Lung (tissue), 12 donors: ENCODE measurements around the gene VWCE. TPM values are rescaled to one million over a fixed set of nuclear protein-coding genes. Genes with fewer than 3 reads are reported as not detected.

Experiments
- ATAC-seq: fragments of 200-7000 bp; cut with Tn5 transposase; one replicate; pipeline ENCODE4 v1.9.1; 2020; ENCODE audit warnings: moderate number of reproducible peaks; ENCODE audit not compliant: insufficient read depth, low FRiP score
- DNase-seq, 3 donors: peaks; one replicate each; pipeline ENCODE4 v3.0.0-alpha.2; 2013 to 2017
- H3K27ac ChIP-seq, 2 donors: one replicate each; pipeline ENCODE4 v1.5.1; 2013; ENCODE audit warnings: mild to moderate bottlenecking in 2 of 2, moderate library complexity in 2 of 2, control low read depth in 1 of 2, inconsistent platforms in 1 of 2, low read depth in 1 of 2, low read length in 1 of 2
- H3K27me3 ChIP-seq, 3 donors: one replicate each; pipeline ENCODE4 v1.5.1; 2013; ENCODE audit warnings: low read length in 2 of 3; ENCODE audit not compliant: control insufficient read depth in 3 of 3, insufficient read depth in 3 of 3
- H3K36me3 ChIP-seq, 4 donors: one replicate each; pipeline ENCODE4 v1.5.1; 2013; ENCODE audit warnings: low read length in 4 of 4, mild to moderate bottlenecking in 1 of 4, moderate library complexity in 1 of 4; ENCODE audit not compliant: control insufficient read depth in 4 of 4, insufficient read depth in 4 of 4
- H3K4me1 ChIP-seq, 5 donors: one replicate each; pipeline ENCODE4 v1.5.1; 2013; ENCODE audit warnings: low read length in 5 of 5, mild to moderate bottlenecking in 2 of 5, moderate library complexity in 1 of 5; ENCODE audit not compliant: control insufficient read depth in 5 of 5, insufficient read depth in 5 of 5
- H3K4me3 ChIP-seq: one replicate; pipeline ENCODE4 v1.5.1; 2013; ENCODE audit warnings: mild to moderate bottlenecking, control low read depth, moderate library complexity
- H3K9ac ChIP-seq, 2 donors: one replicate each; pipeline ENCODE4 v1.5.1; 2013; ENCODE audit warnings: low read length in 2 of 2, control low read depth in 1 of 2; ENCODE audit not compliant: insufficient read depth in 1 of 2
- H3K9me3 ChIP-seq, 4 donors: one replicate each; pipeline ENCODE4 v1.5.1; 2013; ENCODE audit warnings: low read length in 3 of 4, mild to moderate bottlenecking in 1 of 4, moderate library complexity in 1 of 4; ENCODE audit not compliant: control insufficient read depth in 4 of 4, insufficient read depth in 3 of 4
- WGBS, 2 donors: extraction: QIAGEN DNeasy Blood & Tissue Kit; methylation state at CpG; one replicate each; pipeline ENCODE4 v1.1.7; 2013; 5-methylcytosine and 5-hydroxymethylcytosine counted together
- polyA plus RNA-seq, 2 donors: library from polyadenylated mRNA; stranded (reverse); fragments of 200-250 nt; gene quantifications; one replicate each; pipeline ENCODE4 v1.2.1, GENCODE V29; 2013
- total RNA-seq, 2 donors: library from RNA; depleted of rRNA in 1 of 2; stranded (reverse); fragments of >200 nt in 1 of 2; gene quantifications; one replicate each; pipeline ENCODE4 v1.2.1, GENCODE V29; 2014 to 2021
- TF ChIP-seq, protein P1 (sequence below): IDR thresholded peaks from 2 replicates; pipeline ENCODE4 v1.5.1; 2012; ENCODE audit warnings: mild to moderate bottlenecking; ENCODE audit errors: control extremely low read depth, extremely low read depth
- donor health status: control.
- donor health status: control.
- donor health status: Bipolar disorder and iron deficiency.
- donor health status: healthy.
- donor health status: DM: yes; HTN: yes; CAD: no.

VWCE gene
- total and polyA plus RNA-seq, 4 donors: 0.13 to 1.2 (median 0.60) TPM

DNA sequence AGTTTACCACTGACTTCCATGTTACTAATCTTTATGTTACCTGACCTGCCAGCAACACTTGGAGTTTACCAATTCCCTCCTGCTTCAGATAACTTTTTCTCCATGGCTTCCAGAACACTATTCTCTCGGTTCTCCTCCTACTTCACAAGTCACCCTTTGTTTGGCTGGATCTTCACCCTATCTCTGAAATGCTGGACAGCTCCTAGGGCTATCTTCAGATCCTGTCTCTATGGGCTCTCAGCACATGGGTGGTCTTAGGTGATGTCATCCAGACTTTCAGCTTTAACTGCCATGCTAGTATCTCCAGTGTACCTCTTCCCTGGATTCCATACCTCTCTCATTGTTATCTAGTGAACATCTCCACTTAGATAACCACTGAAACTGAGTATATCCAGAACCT lies 12.2 kb upstream of the VWCE start:
- WGBS, 2 donors: 81 to 93% methylated on average over 1 of the region's 1 CpG
- Histone ChIP-seq H3K9ac (no peak overlapping the region), H3K27me3 (no peaks in the 10 kb centered on the region), H3K4me1 (no peaks in the 10 kb centered on the region), H3K27ac (no peak overlapping the region), H3K4me3 (no peak overlapping the region), H3K36me3 (peaks cover 69 to 79% (median 75%) of the 10 kb centered on the region in 4 donors), H3K9me3 (no peaks in the 10 kb centered on the region)
- ATAC-seq (no peak), DNase-seq (no peak)
- TF ChIP-seq, protein P1, sequence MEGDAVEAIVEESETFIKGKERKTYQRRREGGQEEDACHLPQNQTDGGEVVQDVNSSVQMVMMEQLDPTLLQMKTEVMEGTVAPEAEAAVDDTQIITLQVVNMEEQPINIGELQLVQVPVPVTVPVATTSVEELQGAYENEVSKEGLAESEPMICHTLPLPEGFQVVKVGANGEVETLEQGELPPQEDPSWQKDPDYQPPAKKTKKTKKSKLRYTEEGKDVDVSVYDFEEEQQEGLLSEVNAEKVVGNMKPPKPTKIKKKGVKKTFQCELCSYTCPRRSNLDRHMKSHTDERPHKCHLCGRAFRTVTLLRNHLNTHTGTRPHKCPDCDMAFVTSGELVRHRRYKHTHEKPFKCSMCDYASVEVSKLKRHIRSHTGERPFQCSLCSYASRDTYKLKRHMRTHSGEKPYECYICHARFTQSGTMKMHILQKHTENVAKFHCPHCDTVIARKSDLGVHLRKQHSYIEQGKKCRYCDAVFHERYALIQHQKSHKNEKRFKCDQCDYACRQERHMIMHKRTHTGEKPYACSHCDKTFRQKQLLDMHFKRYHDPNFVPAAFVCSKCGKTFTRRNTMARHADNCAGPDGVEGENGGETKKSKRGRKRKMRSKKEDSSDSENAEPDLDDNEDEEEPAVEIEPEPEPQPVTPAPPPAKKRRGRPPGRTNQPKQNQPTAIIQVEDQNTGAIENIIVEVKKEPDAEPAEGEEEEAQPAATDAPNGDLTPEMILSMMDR: no peak

DNA sequence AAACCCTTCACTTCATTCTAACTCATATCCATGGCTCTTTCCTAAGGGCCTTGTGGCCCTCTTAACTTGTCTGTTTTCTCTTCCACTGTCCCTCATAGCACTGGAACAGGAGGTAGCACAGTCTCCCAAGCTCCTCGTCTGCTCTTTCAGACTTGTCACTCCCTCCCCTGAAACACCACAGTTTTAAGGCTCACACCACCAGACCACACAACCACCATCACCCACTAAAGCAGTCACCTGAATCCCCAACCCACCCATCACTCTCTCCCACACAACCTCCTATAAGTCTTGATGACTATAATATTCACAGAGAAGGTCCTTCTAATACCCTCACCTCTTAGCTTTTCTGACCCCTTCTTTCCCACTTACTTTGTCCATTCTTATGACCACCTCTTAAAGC lies 11.1 kb upstream of the VWCE start:
- no peak overlapping the region for H3K4me3 ChIP-seq
- no peak overlapping the region for H3K9ac ChIP-seq
- no peak overlapping the region for H3K27ac ChIP-seq
- ATAC-seq (no peak), DNase-seq (no peak)
- no peaks in the 10 kb centered on the region for H3K9me3 ChIP-seq
- TF ChIP-seq, protein P1: no peak
- no peaks in the 10 kb centered on the region for H3K4me1 ChIP-seq
- 89 to 94% methylated on average over 1 of the region's 1 CpG for WGBS, 2 donors
- no peaks in the 10 kb centered on the region for H3K27me3 ChIP-seq
- H3K36me3 ChIP-seq: peaks cover 65 to 79% (median 73%) of the 10 kb centered on the region in 4 donors

DNA sequence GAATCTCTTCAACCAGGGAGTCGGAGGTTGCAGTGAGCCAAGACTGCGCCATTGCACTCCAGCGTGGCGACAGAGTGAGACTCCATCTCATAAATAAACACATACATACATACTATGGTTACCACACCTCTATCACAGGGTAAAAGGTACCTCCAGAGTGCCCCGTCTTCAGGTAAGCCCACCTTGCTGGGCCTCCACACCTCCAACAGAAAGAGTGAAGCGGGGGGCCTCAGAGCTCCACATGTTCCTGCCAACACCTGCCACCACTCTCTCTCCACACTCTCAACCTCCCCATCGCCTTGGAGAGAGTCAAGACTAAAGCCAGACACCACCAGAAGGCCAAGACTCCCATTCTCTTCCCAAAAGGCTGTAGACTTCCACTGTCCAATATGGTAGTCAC lies 10.3 kb upstream of the VWCE start:
- no peaks in the 10 kb centered on the region for H3K4me1 ChIP-seq
- no peaks in the 10 kb centered on the region for H3K27me3 ChIP-seq
- WGBS, 2 donors: 94 to 99% methylated on average over 7 of the region's 7 CpGs
- peaks cover 64 to 77% (median 72%) of the 10 kb centered on the region in 4 donors for H3K36me3 ChIP-seq
- no peak overlapping the region for H3K27ac ChIP-seq
- no peak overlapping the region for H3K4me3 ChIP-seq
- no peak for DNase-seq
- H3K9ac ChIP-seq: no peak overlapping the region
- TF ChIP-seq, protein P1: no peak
- no peaks in the 10 kb centered on the region for H3K9me3 ChIP-seq
- ATAC-seq: no peak

DNA sequence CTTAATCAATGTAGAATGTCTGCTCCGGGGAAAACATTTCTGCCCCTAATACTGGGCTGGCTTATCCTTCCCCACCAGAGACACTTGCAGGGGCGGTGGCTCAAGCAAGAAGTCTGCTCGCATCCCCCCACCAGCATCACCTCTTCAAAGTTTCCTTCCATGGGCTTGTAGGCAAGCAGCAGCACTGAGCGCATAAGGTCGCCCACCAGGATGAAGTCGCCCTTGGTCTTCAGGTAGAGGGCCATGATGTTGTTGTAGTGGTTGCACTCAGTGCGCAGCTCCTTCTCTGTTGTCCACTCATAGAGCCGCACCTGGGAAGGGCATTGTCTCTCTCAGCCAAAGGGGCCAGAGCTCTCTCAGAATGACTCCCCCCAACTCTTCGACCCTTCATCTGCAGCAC lies 8.6 kb upstream of the VWCE start:
- DNase-seq: no peak
- Histone ChIP-seq H3K36me3 (peaks cover 54 to 73% (median 66%) of the 10 kb centered on the region in 4 donors), H3K9me3 (no peaks in the 10 kb centered on the region), H3K9ac (no peak overlapping the region), H3K4me3 (no peak overlapping the region), H3K27me3 (no peaks in the 10 kb centered on the region), H3K27ac (no peak overlapping the region), H3K4me1 (no peaks in the 10 kb centered on the region)
- TF ChIP-seq, protein P1: no peak
- 94 to 98% methylated on average over 9 of the region's 9 CpGs for WGBS, 2 donors
- no peak for ATAC-seq
